OCI-LY7 (cell line): Measurements from ENCODE around the gene CFAP210.

Experiments
- CTCF ChIP-seq: fragments of 200-600 bp; sonication (generic); conservative IDR thresholded peaks from 2 replicates; pipeline ENCODE4 v1.5.1; 2014; ENCODE audit warnings: mild to moderate bottlenecking, antibody characterized with exemption, low read length, moderate library complexity, mixed read lengths
- EZH2phosphoT487 ChIP-seq: fragments of 200-600 bp; sonication (generic); IDR thresholded peaks from 2 replicates; pipeline ENCODE4 v1.6.1; 2018; ENCODE audit warnings: low read depth, borderline replicate concordance, mild to moderate bottlenecking, mixed run types, antibody characterized with exemption, low read length, moderate library complexity, mixed read lengths

- TF ChIP-seq EZH2phosphoT487 (no peak), CTCF (peak; percentile 75)
These were observed 17.8 kb downstream of the CFAP210 start for GRCh38 chr2:169676357-169676756.
